ENCODE results near the gene MBTPS1. TPM values are rescaled to one million over a fixed set of nuclear protein-coding genes. Genes with fewer than 3 reads are reported as not detected.

Gene MBTPS1
- total and polyA plus RNA-seq, 10 of the 15 experiments (the other 5 are each of a cell fraction or from before 2014, with no cell fraction given): 1.3 to 43.9 (median 35.2) TPM

GRCh38 chr16:84156342-84156784 lies 39.6 kb upstream of the MBTPS1 start:
- H3K27me3 ChIP-seq (replicated peaks in 1 of 2; ENCODE audit: control insufficient read depth in 2 of 2, insufficient read depth in 2 of 2, low read length in 1 of 2): peaks cover 0 to 2% of the 10 kb centered on the region in 2 experiments; a peak in 1 of 4 replicates
- no TSS peak for BruUV-seq (replicated peaks)
- H3K9ac ChIP-seq (ENCODE audit: control insufficient read depth, insufficient read depth, low read length): no peak overlapping the region
- H3K79me2 ChIP-seq (ENCODE audit: control insufficient read depth, insufficient read depth, low read length): no peaks in the 10 kb centered on the region
- H3K4me2 ChIP-seq (ENCODE audit: control insufficient read depth, insufficient read depth): no peak overlapping the region
- H3K4me3 ChIP-seq: no peak overlapping the region
- H3K9me3 ChIP-seq (replicated peaks; ENCODE audit: control insufficient read depth, insufficient read depth, low read length): no peaks in the 10 kb centered on the region
- no peak overlapping the region for H3K27ac ChIP-seq (ENCODE audit: control insufficient read depth, insufficient read depth)
- POLR2A ChIA-PET: no interaction called here
- H3K4me1 ChIP-seq (ENCODE audit: control insufficient read depth, insufficient read depth, low read length): no peaks in the 10 kb centered on the region
- RAD21 ChIA-PET (ENCODE audit: unreplicated experiment): interaction anchor here (0.7 kb wide), 1 partner anchor 52 kb away, joined by 4 read pairs; no protein-coding TSS in a partner anchor
- 0 out of 6 replicates have a peak, but pooled peaks of 1 of the 3 experiments have one; percentile 3 for TF ChIP-seq CTCF (IDR thresholded peaks at IDR 0.05 in 2 of 3, conservative IDR thresholded peaks at IDR 0.05 in 1 of 3; ENCODE audit: control insufficient read depth in 2 of 3, extremely low read depth in 1 of 3, insufficient read depth in 1 of 3, low read depth in 3 of 3, low read length in 3 of 3)
- TF ChIP-seq E4F1 (IDR thresholded peaks at IDR 0.05; ENCODE audit: borderline replicate concordance, partially characterized antibody): no peak
- WGBS (ENCODE audit: insufficient coverage, insufficient replicate concordance, low lambda C conversion rate, missing lambda C conversion rate): 66% methylated on average over 5 of the region's 5 CpGs
- ATAC-seq (no peak; the same call in 2 of the 3 replicates), FAIRE-seq (peak; percentile 18), DNase-seq (ENCODE audit: low read depth, low spot score) (no peak)
- no peaks in the 10 kb centered on the region for H3K36me3 ChIP-seq (ENCODE audit: control insufficient read depth in 2 of 2, insufficient read depth in 2 of 2, low read length in 1 of 2)
- SMC1A ChIA-PET (ENCODE audit: uncharacterized antibody, unreplicated experiment): no interaction called here
- CTCF ChIA-PET: interaction anchor here (0.8 to 1.4 kb wide), 3 partner anchors 11 to 90 kb away, joined by 3 to 5 read pairs (median 3); partner anchors contain the start of gene TAF1C
- no peak overlapping the region for H2AFZ ChIP-seq (ENCODE audit: control insufficient read depth, low read depth, low read length)
- in situ Hi-C loops (cut with MboI): no loop called here
- intact Hi-C loops (cut with micrococcal nuclease; ENCODE audit: unreplicated experiment): no loop called here
- H4K20me1 ChIP-seq (ENCODE audit: control insufficient read depth, insufficient read depth): no peaks in the 10 kb centered on the region

Data from GM12878 (cell line).